Mesenchymal stem cell (in vitro differentiated cells and primary cell): ENCODE measurements around the gene SSH3.
A peak's percentile ranks its signal among the peaks of the same experiment; 100 is the strongest.

ENCODE experiments used
- DNase-seq: peaks from one replicate; pipeline ENCODE4 v3.0.0-alpha.2; 2013
- H2AFZ ChIP-seq: one replicate; pipeline ENCODE4 v1.6.1; 2013; ENCODE audit warnings: low read depth, mild to moderate bottlenecking, control low read depth, inconsistent platforms, low read length, moderate library complexity
- H2AK5ac ChIP-seq: 2 replicates; pipeline ENCODE4 v1.6.1; 2013; ENCODE audit warnings: low read length, moderate library complexity, mild to moderate bottlenecking, inconsistent platforms; ENCODE audit not compliant: severe bottlenecking
- H2BK120ac ChIP-seq: one replicate; pipeline ENCODE4 v1.6.1; 2013; ENCODE audit warnings: low read depth, mild to moderate bottlenecking, inconsistent platforms, low read length, moderate library complexity
- H2BK12ac ChIP-seq, 2 experiments: one replicate each; pipeline ENCODE4 v1.6.1; 2013; ENCODE audit warnings: inconsistent platforms in 2 of 2, low read length in 2 of 2, mild to moderate bottlenecking in 2 of 2, moderate library complexity in 2 of 2, control low read depth in 1 of 2
- H2BK15ac ChIP-seq: one replicate; pipeline ENCODE4 v1.6.1; 2013; ENCODE audit warnings: mild to moderate bottlenecking, low read depth, inconsistent platforms; ENCODE audit not compliant: poor library complexity, severe bottlenecking
- H2BK5ac ChIP-seq: 2 replicates; pipeline ENCODE4 v1.6.1; 2013; ENCODE audit warnings: low read depth, mild to moderate bottlenecking, low read length, control low read depth, inconsistent platforms; ENCODE audit not compliant: poor library complexity, severe bottlenecking
- H3K14ac ChIP-seq, 2 experiments: one replicate each; pipeline ENCODE4 v1.6.1; 2013; ENCODE audit warnings: inconsistent platforms in 2 of 2, low read length in 2 of 2, control low read depth in 1 of 2, mild to moderate bottlenecking in 1 of 2, moderate library complexity in 1 of 2
- H3K18ac ChIP-seq, 2 experiments: one replicate each; pipeline ENCODE4 v1.6.1; 2013; ENCODE audit warnings: inconsistent platforms in 2 of 2, low read length in 2 of 2, control low read depth in 1 of 2, low read depth in 1 of 2, mild to moderate bottlenecking in 1 of 2
- H3K23ac ChIP-seq, 2 experiments: one replicate each; pipeline ENCODE4 v1.6.1; 2013; ENCODE audit warnings: inconsistent platforms in 2 of 2, low read length in 2 of 2, mild to moderate bottlenecking in 2 of 2, moderate library complexity in 2 of 2, control low read depth in 1 of 2
- H3K27ac ChIP-seq: 2 replicates; pipeline ENCODE4 v1.5.1; 2013; ENCODE audit warnings: mild to moderate bottlenecking, moderate library complexity, low read length, control low read depth, inconsistent platforms; ENCODE audit not compliant: poor library complexity, severe bottlenecking
- H3K27me3 ChIP-seq, 2 experiments: 2 replicates each; pipeline versions ENCODE4 v1.6.1 to v1.7.0; 2013; ENCODE audit warnings: low read length in 2 of 2, mild to moderate bottlenecking in 2 of 2, moderate library complexity in 2 of 2, control low read depth in 1 of 2, inconsistent platforms in 1 of 2; ENCODE audit not compliant: control insufficient read depth in 1 of 2, insufficient read depth in 1 of 2
- H3K36me3 ChIP-seq, 2 experiments: 2 replicates each; pipeline versions ENCODE4 v1.6.1 to v1.7.0; 2013; ENCODE audit warnings: low read length in 2 of 2, control low read depth in 1 of 2, inconsistent platforms in 1 of 2, low read depth in 1 of 2, mild to moderate bottlenecking in 1 of 2; ENCODE audit not compliant: insufficient read depth in 2 of 2, control insufficient read depth in 1 of 2
- H3K4ac ChIP-seq, 2 experiments: one replicate each; pipeline ENCODE4 v1.6.1; 2013; ENCODE audit warnings: inconsistent platforms in 2 of 2, low read length in 2 of 2, mild to moderate bottlenecking in 2 of 2, moderate library complexity in 2 of 2, control low read depth in 1 of 2, low read depth in 1 of 2
- H3K4me1 ChIP-seq: 2 replicates; pipeline ENCODE4 v1.6.1; 2013; ENCODE audit warnings: low read depth, low read length, control low read depth; ENCODE audit not compliant: control insufficient read depth, insufficient read depth
- H3K4me2 ChIP-seq: 2 replicates; pipeline ENCODE4 v1.6.1; 2013; ENCODE audit warnings: low read length, mild to moderate bottlenecking, inconsistent platforms; ENCODE audit not compliant: poor library complexity, severe bottlenecking
- H3K4me3 ChIP-seq, 2 experiments: 2 replicates each; pipeline versions ENCODE4 v1.5.1 to v1.7.0; 2013; ENCODE audit warnings: low read length in 2 of 2, mild to moderate bottlenecking in 2 of 2, control low read depth in 1 of 2, low read depth in 1 of 2; ENCODE audit not compliant: insufficient read depth in 1 of 2
- H3K79me1 ChIP-seq: replicated peaks from 2 replicates; pipeline ENCODE4 v1.6.1; 2013; ENCODE audit warnings: mild to moderate bottlenecking, control low read depth, low read length, inconsistent platforms; ENCODE audit not compliant: poor library complexity, severe bottlenecking
- H3K9ac ChIP-seq: 2 replicates; pipeline ENCODE4 v1.7.0; 2013; ENCODE audit warnings: mild to moderate bottlenecking, low read length, moderate library complexity
- H3K9me3 ChIP-seq: 2 replicates; pipeline ENCODE4 v1.7.0; 2013; ENCODE audit warnings: mild to moderate bottlenecking, low read length; ENCODE audit not compliant: control insufficient read depth
- H4K8ac ChIP-seq: one replicate; pipeline ENCODE4 v1.6.1; 2013; ENCODE audit warnings: inconsistent platforms, mild to moderate bottlenecking, low read length, moderate library complexity
- H4K91ac ChIP-seq: one replicate; pipeline ENCODE4 v1.6.1; 2013; ENCODE audit warnings: mild to moderate bottlenecking, low read length, inconsistent platforms
- WGBS: methylation state at CpG from one replicate; pipeline ENCODE4 v1.1.7; 2013; ENCODE audit warnings: mixed read lengths; 5-methylcytosine and 5-hydroxymethylcytosine counted together

SSH3 gene

DNA sequence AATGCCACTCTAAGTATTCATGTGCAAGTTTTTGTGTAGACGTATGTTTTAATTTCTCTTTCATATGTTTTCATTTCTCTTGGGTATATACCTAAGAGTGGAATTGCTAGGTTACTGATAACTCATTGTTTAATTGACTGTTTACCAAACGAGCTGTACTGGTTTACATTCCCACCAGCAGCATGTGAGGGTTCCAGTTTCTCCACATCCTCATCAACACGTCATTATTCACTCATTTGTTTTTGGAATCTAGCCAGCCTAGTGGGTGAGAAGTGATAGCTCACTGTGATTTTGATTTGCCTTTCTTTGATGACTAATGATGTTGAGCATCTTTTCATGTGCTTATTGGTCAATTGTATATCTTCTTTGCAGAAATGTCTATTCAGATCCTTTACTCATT is 10.2 kb upstream of the SSH3 start:
- DNase-seq: peak; percentile 62
- no peak overlapping the region for H4K91ac ChIP-seq
- H2BK12ac ChIP-seq: no peak overlapping the region
- no peak overlapping the region for H2BK5ac ChIP-seq
- no peak overlapping the region for H3K18ac ChIP-seq
- 50% methylated on average over 1 of the region's 3 CpGs for WGBS
- H3K4ac ChIP-seq: no peak overlapping the region
- no peak overlapping the region for H3K9ac ChIP-seq
- no peak overlapping the region for H2BK120ac ChIP-seq
- H3K36me3 ChIP-seq: peaks cover 44 to 71% of the 10 kb centered on the region in 2 experiments
- no peak overlapping the region for H2BK15ac ChIP-seq
- H2AK5ac ChIP-seq: no peak overlapping the region
- H3K14ac ChIP-seq: no peak overlapping the region
- H3K27ac ChIP-seq: no peak overlapping the region
- no peak overlapping the region for H3K23ac ChIP-seq
- peaks cover 24% of the 10 kb centered on the region for H3K4me1 ChIP-seq
- H3K4me3 ChIP-seq: peak overlapping the region in 1 of 2 experiments; percentile 9
- peaks cover 12% of the 10 kb centered on the region for H3K79me1 ChIP-seq
- H3K27me3 ChIP-seq: no peaks in the 10 kb centered on the region
- H3K9me3 ChIP-seq: peaks cover 17% of the 10 kb centered on the region
- no peak overlapping the region for H3K4me2 ChIP-seq
- no peak overlapping the region for H2AFZ ChIP-seq
- no peak overlapping the region for H4K8ac ChIP-seq

DNA sequence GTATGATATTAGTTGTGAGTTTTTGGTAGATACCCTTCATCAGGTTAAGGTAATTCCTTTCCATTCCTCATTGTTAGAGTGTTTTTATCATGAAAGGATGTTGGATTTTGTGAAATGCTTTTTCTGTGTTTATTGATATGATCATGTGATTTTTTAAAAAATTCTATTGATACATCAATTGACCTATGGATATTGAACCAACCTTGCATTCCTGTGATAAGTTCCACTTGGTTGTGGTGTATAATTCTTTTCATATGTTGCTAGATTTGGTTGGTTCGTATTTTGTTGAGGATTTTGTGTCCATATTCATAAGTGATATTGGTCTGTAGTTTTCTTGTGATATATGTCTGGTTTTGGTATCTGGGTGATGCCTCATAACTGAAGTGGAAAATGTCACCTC is 7.5 kb upstream of the SSH3 start:
- no peak overlapping the region for H4K91ac ChIP-seq
- H3K4ac ChIP-seq: no peak overlapping the region
- no peak overlapping the region for H4K8ac ChIP-seq
- H3K14ac ChIP-seq: no peak overlapping the region
- 98% methylated on average over 1 of the region's 1 CpG for WGBS
- no peak overlapping the region for H3K9ac ChIP-seq
- no peak overlapping the region for H3K18ac ChIP-seq
- H3K23ac ChIP-seq: no peak overlapping the region
- no peak overlapping the region for H2AK5ac ChIP-seq
- H3K4me3 ChIP-seq: no peak overlapping the region
- H3K27ac ChIP-seq: no peak overlapping the region
- no peak overlapping the region for H2BK120ac ChIP-seq
- peaks cover 17% of the 10 kb centered on the region for H3K9me3 ChIP-seq
- no peak for DNase-seq
- H2BK5ac ChIP-seq: no peak overlapping the region
- peaks cover 26% of the 10 kb centered on the region for H3K79me1 ChIP-seq
- no peak overlapping the region for H2AFZ ChIP-seq
- peaks cover 14% of the 10 kb centered on the region for H3K4me1 ChIP-seq
- H3K27me3 ChIP-seq: no peaks in the 10 kb centered on the region
- peaks cover 60 to 92% of the 10 kb centered on the region in 2 experiments for H3K36me3 ChIP-seq
- no peak overlapping the region for H3K4me2 ChIP-seq
- H2BK15ac ChIP-seq: no peak overlapping the region
- no peak overlapping the region for H2BK12ac ChIP-seq

DNA sequence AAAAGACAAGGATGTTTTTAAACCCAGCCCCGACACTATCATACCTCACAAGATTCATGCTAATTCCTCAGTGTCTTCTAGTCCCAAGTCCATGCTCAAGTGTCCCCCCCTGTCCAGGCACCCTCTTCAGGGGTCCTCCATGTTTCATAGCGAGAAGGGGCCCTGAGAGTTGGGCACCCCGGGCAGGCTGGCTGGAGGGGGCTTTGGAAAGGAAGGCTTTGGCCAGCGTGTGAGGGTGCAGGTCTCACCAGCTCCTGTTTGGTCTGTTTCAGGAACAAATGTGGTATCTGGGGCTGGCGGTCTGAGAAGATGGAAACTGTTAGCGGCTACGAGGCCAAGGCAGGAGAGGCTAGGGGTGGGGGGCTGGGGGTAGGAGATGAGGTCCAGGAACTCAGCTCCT is 4.5 kb upstream of the SSH3 start:
- H2AK5ac ChIP-seq: no peak overlapping the region
- no peak overlapping the region for H4K91ac ChIP-seq
- peaks cover 20% of the 10 kb centered on the region for H3K79me1 ChIP-seq
- H3K23ac ChIP-seq: no peak overlapping the region
- peaks cover 17% of the 10 kb centered on the region for H3K9me3 ChIP-seq
- peaks cover 21% of the 10 kb centered on the region for H3K4me1 ChIP-seq
- H3K36me3 ChIP-seq: peaks cover 53 to 76% of the 10 kb centered on the region in 2 experiments
- H3K9ac ChIP-seq: no peak overlapping the region
- H3K27me3 ChIP-seq: no peaks in the 10 kb centered on the region
- H3K27ac ChIP-seq: no peak overlapping the region
- H2BK120ac ChIP-seq: no peak overlapping the region
- H3K4me2 ChIP-seq: no peak overlapping the region
- H4K8ac ChIP-seq: no peak overlapping the region
- H2BK15ac ChIP-seq: no peak overlapping the region
- H3K4me3 ChIP-seq: no peak overlapping the region
- no peak overlapping the region for H2BK5ac ChIP-seq
- WGBS: 98% methylated on average over 7 of the region's 7 CpGs
- H2AFZ ChIP-seq: no peak overlapping the region
- no peak overlapping the region for H2BK12ac ChIP-seq
- H3K14ac ChIP-seq: no peak overlapping the region
- no peak for DNase-seq
- no peak overlapping the region for H3K4ac ChIP-seq
- H3K18ac ChIP-seq: no peak overlapping the region

DNA sequence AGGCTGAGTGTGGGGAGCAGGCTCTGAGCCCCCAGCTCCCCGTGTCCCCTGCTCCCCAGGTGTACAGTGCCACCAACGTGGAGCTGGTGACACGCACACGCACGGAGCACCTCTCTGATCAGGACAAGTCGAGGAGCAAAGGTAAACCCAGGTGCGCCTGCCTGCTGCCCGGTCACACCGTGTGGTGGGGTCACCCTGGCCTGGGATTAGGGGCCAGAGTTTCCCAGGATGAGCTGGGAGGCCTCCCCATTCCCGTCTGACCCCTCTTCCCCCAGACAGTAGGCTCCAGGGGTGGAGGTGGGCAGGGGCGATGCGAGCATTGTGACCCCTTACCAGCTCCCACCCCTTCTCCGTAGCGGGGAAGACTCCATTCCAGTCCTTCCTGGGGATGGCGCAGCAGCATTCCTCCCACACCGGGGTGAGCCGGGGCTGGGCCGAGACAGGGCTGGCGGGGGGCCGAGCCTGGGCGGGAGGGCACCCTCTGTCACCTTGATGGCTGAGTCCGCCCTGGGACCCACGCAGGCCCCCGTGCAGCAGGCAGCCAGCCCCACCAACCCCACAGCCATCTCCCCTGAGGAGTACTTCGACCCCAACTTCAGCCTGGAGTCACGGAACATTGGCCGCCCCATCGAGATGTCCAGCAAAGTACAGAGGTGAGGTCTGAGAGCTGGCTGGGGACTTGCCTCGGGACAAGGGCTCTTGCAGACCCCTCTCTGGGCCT is 3.7 kb upstream of the SSH3 start:
- Histone ChIP-seq H3K36me3 (peaks cover 53 to 67% of the 10 kb centered on the region in 2 experiments), H3K9me3 (peaks cover 16% of the 10 kb centered on the region), H3K4ac (no peak overlapping the region), H3K9ac (no peak overlapping the region), H3K23ac (no peak overlapping the region), H2BK120ac (no peak overlapping the region), H3K27me3 (no peaks in the 10 kb centered on the region), H3K4me2 (no peak overlapping the region), H3K4me3 (no peak overlapping the region), H4K8ac (no peak overlapping the region), H3K18ac (no peak overlapping the region), H3K4me1 (peaks cover 27% of the 10 kb centered on the region), H4K91ac (no peak overlapping the region), H2BK12ac (no peak overlapping the region), H3K79me1 (peaks cover 26% of the 10 kb centered on the region), H2BK5ac (no peak overlapping the region), H2BK15ac (no peak overlapping the region), H2AFZ (no peak overlapping the region), H3K14ac (no peak overlapping the region), H3K27ac (no peak overlapping the region), H2AK5ac (no peak overlapping the region)
- WGBS: 95% methylated on average over 24 of the region's 29 CpGs
- no peak for DNase-seq
